Osteoblast (primary cell): ENCODE results near the gene ADAM8. TPM values are rescaled to one million over a fixed set of nuclear protein-coding genes. Genes with fewer than 3 reads are reported as not detected.

Experiments used
- DNase-seq: peaks from one replicate; pipeline ENCODE4 v3.0.0; 2011; ENCODE audit warnings: low spot score, mixed read lengths; ENCODE audit not compliant: insufficient read length; ENCODE audit errors: missing footprints
- H2AFZ ChIP-seq: 2 replicates; pipeline ENCODE4 v1.6.0; 2011; ENCODE audit warnings: mild to moderate bottlenecking, low read length
- H3K27ac ChIP-seq: 2 replicates; pipeline ENCODE4 v1.5.1; 2011; ENCODE audit warnings: mild to moderate bottlenecking, low read depth, low read length, moderate library complexity
- H3K27me3 ChIP-seq: 2 replicates; pipeline ENCODE4 v1.6.0; 2012; ENCODE audit warnings: mild to moderate bottlenecking, control low read depth, inconsistent platforms, low read length, moderate library complexity; ENCODE audit not compliant: insufficient read depth
- H3K36me3 ChIP-seq: 2 replicates; pipeline ENCODE4 v1.5.1; 2011; ENCODE audit warnings: mild to moderate bottlenecking, low read length, control low read depth, moderate library complexity; ENCODE audit not compliant: insufficient read depth
- H3K4me1 ChIP-seq: 2 replicates; pipeline ENCODE4 v1.5.1; 2011; ENCODE audit warnings: mild to moderate bottlenecking, low read length, control low read depth, moderate library complexity; ENCODE audit not compliant: insufficient read depth
- H3K4me2 ChIP-seq: 2 replicates; pipeline ENCODE4 v1.6.0; 2011; ENCODE audit warnings: mild to moderate bottlenecking, low read length; ENCODE audit not compliant: insufficient read depth
- H3K4me3 ChIP-seq: fragments of 200-600 bp; sonication (generic); 3 replicates; pipeline ENCODE4 v1.5.1; 2012; ENCODE audit warnings: mild to moderate bottlenecking, low read length, inconsistent platforms; ENCODE audit not compliant: insufficient read depth
- H3K79me2 ChIP-seq: 2 replicates; pipeline ENCODE4 v1.6.0; 2012; ENCODE audit warnings: mild to moderate bottlenecking, low read length, control low read depth, inconsistent platforms; ENCODE audit not compliant: insufficient read depth
- H3K9me3 ChIP-seq: 2 replicates; pipeline ENCODE4 v1.5.1; 2011; ENCODE audit warnings: low read depth, low read length, control low read depth
- H4K20me1 ChIP-seq: 2 replicates; pipeline ENCODE4 v1.6.0; 2012; ENCODE audit warnings: mild to moderate bottlenecking, low read length, control low read depth; ENCODE audit not compliant: insufficient read depth
- CTCF ChIP-seq: IDR thresholded peaks from 2 replicates; pipeline ENCODE4 v1.5.1; 2011; ENCODE audit warnings: mild to moderate bottlenecking, low read depth, low read length, moderate library complexity; ENCODE audit errors: extremely low read depth
- total RNA-seq: library from RNA; depleted of rRNA; stranded (reverse); fragments of >200 nt; gene quantifications from 2 replicates; pipeline ENCODE4 v1.2.3, GENCODE V29; 2012

The ADAM8 gene
- total RNA-seq, 1 donor = 2.2 TPM

- Histone ChIP-seq H3K4me1 (no peaks in the 10 kb centered on the region), H3K4me3 (no peak overlapping the region), H3K36me3 (peaks cover 61% of the 10 kb centered on the region), H2AFZ (no peak overlapping the region), H3K27ac (no peak overlapping the region), H3K9me3 (no peaks in the 10 kb centered on the region), H3K79me2 (peaks cover 6% of the 10 kb centered on the region), H3K4me2 (no peak overlapping the region), H3K27me3 (no peaks in the 10 kb centered on the region), H4K20me1 (peaks cover 7% of the 10 kb centered on the region)
- no peak for TF ChIP-seq CTCF
- DNase-seq = no peak
Observed at GRCh38 chr10:133286366-133286765, 9.7 kb upstream of the ADAM8 start.

- Histone ChIP-seq H3K4me1 (no peaks in the 10 kb centered on the region), H3K27ac (no peak overlapping the region), H2AFZ (no peak overlapping the region), H3K4me2 (no peak overlapping the region), H3K27me3 (no peaks in the 10 kb centered on the region), H3K9me3 (no peaks in the 10 kb centered on the region), H3K4me3 (no peak overlapping the region), H4K20me1 (peaks cover 7% of the 10 kb centered on the region), H3K79me2 (peaks cover 6% of the 10 kb centered on the region), H3K36me3 (peaks cover 53% of the 10 kb centered on the region)
- TF ChIP-seq CTCF = no peak
- DNase-seq = no peak
Observed at GRCh38 chr10:133285217-133285616, 8.5 kb upstream of the ADAM8 start.

- H3K4me3 ChIP-seq = no peak overlapping the region
- H2AFZ ChIP-seq = no peak overlapping the region
- H3K79me2 ChIP-seq = peaks cover 6% of the 10 kb centered on the region
- TF ChIP-seq CTCF = no peak
- peaks cover 7% of the 10 kb centered on the region for H4K20me1 ChIP-seq
- no peaks in the 10 kb centered on the region for H3K4me1 ChIP-seq
- peaks cover 54% of the 10 kb centered on the region for H3K36me3 ChIP-seq
- peak; percentile 85 for DNase-seq
- H3K9me3 ChIP-seq = no peaks in the 10 kb centered on the region
- H3K27me3 ChIP-seq = no peaks in the 10 kb centered on the region
- no peak overlapping the region for H3K27ac ChIP-seq
- H3K4me2 ChIP-seq = no peak overlapping the region
Observed at GRCh38 chr10:133283931-133284330, 7.3 kb upstream of the ADAM8 start.

GRCh38 chr10:133282846-133283390, 6.2 kb upstream of the ADAM8 start:
- H3K27ac ChIP-seq = no peak overlapping the region
- H3K36me3 ChIP-seq = peaks cover 50% of the 10 kb centered on the region
- no peak for DNase-seq
- peaks cover 11% of the 10 kb centered on the region for H4K20me1 ChIP-seq
- no peak for TF ChIP-seq CTCF
- H3K9me3 ChIP-seq = no peaks in the 10 kb centered on the region
- H3K4me2 ChIP-seq = no peak overlapping the region
- no peaks in the 10 kb centered on the region for H3K27me3 ChIP-seq
- H3K79me2 ChIP-seq = peaks cover 6% of the 10 kb centered on the region
- H3K4me3 ChIP-seq = no peak overlapping the region
- no peak overlapping the region for H2AFZ ChIP-seq
- no peaks in the 10 kb centered on the region for H3K4me1 ChIP-seq
